HepG2 (cell line): Measurements from ENCODE around the gene KHK. TPM values are rescaled to one million over a fixed set of nuclear protein-coding genes. Genes with fewer than 3 reads are reported as not detected.

Experiments used
- CERS6 ChIP-seq: sonication (generic); formaldehyde crosslinking; IDR thresholded peaks from 2 replicates; pipeline ENCODE4 v1.5.0; 2020; ENCODE audit warnings: missing genetic modification reagents
- FOXA1 ChIP-seq, 2 experiments: fragments of 450-650 bp in 1 of 2; sonication (generic) in 1 of 2; formaldehyde crosslinking in 1 of 2; IDR thresholded peaks; 2 replicates each; pipeline versions ENCODE4 v1.4.0 to v1.6.1; 2016 to 2020; ENCODE audit warnings: missing genetic modification reagents in 1 of 2
- FOXK2 ChIP-seq: fragments of 450-650 bp; IDR thresholded peaks from 2 replicates; pipeline ENCODE4 v1.6.1; 2016
- GFI1 ChIP-seq: sonication (generic); formaldehyde crosslinking; IDR thresholded peaks from 2 replicates; pipeline ENCODE4 v1.5.0; 2020; ENCODE audit warnings: missing genetic modification reagents, mild to moderate bottlenecking, borderline replicate concordance
- JUN ChIP-seq: sonication (generic); formaldehyde crosslinking; IDR thresholded peaks from 2 replicates; pipeline ENCODE4 v1.4.0; 2020; ENCODE audit warnings: mild to moderate bottlenecking, missing genetic modification reagents
- KIAA2018 ChIP-seq: sonication (generic); formaldehyde crosslinking; IDR thresholded peaks from 2 replicates; pipeline ENCODE4 v1.5.0; 2020; ENCODE audit warnings: mild to moderate bottlenecking, missing genetic modification reagents, borderline replicate concordance
- LBX2 ChIP-seq: sonication (generic); formaldehyde crosslinking; IDR thresholded peaks from 2 replicates; pipeline ENCODE4 v1.5.0; 2020; ENCODE audit warnings: missing genetic modification reagents, mild to moderate bottlenecking, borderline replicate concordance
- STAT6 ChIP-seq: sonication (generic); formaldehyde crosslinking; IDR thresholded peaks from 2 replicates; pipeline ENCODE4 v1.4.0; 2020; ENCODE audit warnings: missing genetic modification reagents, mild to moderate bottlenecking, borderline replicate concordance
- TFAP4 ChIP-seq: sonication (generic); IDR thresholded peaks from 2 replicates; pipeline ENCODE4 v1.6.1; 2016; ENCODE audit warnings: low read depth, borderline replicate concordance
- ZFY ChIP-seq: sonication (generic); formaldehyde crosslinking; IDR thresholded peaks from 2 replicates; pipeline ENCODE4 v1.4.0; 2020; ENCODE audit warnings: missing genetic modification reagents
- polyA plus RNA-seq, 8 experiments: library from polyadenylated mRNA; depleted of rRNA in 3 of 8; stranded (reverse) in 7 of 8; unstranded in 1 of 8; fragments of >200 nt; fragmentation: Illumina TruSeq in 4 of 8; extraction: Trizol in 4 of 8; gene quantifications; 2 replicates each; pipeline versions ENCODE4 v1.2.1 to v1.2.3, GENCODE V29; 2011 to 2016; ENCODE audit warnings: low read depth in 4 of 8, missing spikeins in 1 of 8, mixed read lengths in 1 of 8; ENCODE audit not compliant: insufficient read depth in 1 of 8
- total RNA-seq, 5 experiments: library from RNA; depleted of rRNA; stranded (reverse); fragments of >200 nt; fragmentation: Illumina TruSeq; extraction: Trizol; gene quantifications; 2 replicates each; pipeline ENCODE4 v1.2.3, GENCODE V29; 2016; ENCODE audit warnings: low read depth in 1 of 5

Gene KHK
- total and polyA plus RNA-seq, 2 of the 13 experiments (the other 11 are each of a cell fraction or from before 2014, with no cell fraction given), result 40.9 to 99.2 TPM

- TF ChIP-seq KIAA2018 (CRISPR knock-in tag) (no peak), LBX2 (CRISPR knock-in tag) (no peak), FOXK2 (no peak), TFAP4 (no peak), ZFY (CRISPR knock-in tag) (no peak), JUN (CRISPR knock-in tag) (no peak), STAT6 (0 out of 2 replicates have a peak, but pooled peaks have one; percentile 15), FOXA1 (IDR thresholded peaks at IDR 0.05) (no peak), FOXA1 (CRISPR knock-in tag; IDR thresholded peaks at IDR 0.05) (peak; percentile 61; the same call in 1 of the 2 replicates), CERS6 (CRISPR knock-in tag) (no peak; the same call in 1 of the 2 replicates), GFI1 (no peak)
These were observed 365 bp upstream of the KHK start (continued) for GRCh38 chr2:27086090-27086723.
